ENCODE results near the gene DFFB.

Gene DFFB, protein sequence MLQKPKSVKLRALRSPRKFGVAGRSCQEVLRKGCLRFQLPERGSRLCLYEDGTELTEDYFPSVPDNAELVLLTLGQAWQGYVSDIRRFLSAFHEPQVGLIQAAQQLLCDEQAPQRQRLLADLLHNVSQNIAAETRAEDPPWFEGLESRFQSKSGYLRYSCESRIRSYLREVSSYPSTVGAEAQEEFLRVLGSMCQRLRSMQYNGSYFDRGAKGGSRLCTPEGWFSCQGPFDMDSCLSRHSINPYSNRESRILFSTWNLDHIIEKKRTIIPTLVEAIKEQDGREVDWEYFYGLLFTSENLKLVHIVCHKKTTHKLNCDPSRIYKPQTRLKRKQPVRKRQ

GRCh38 chr1:3856923-3857790 lies at the start of gene DFFB, which contains the start of gene CEP104:
DFFB (plus strand) TSS chr1:3857476; CDS start chr1:3857604, 128 bp downstream.
CEP104 (minus strand) TSS chr1:3857211; CDS start chr1:3852407, 4,804 bp downstream.
- DNase-seq (ENCODE audit: low spot score), result peak; percentile 99

DNA sequence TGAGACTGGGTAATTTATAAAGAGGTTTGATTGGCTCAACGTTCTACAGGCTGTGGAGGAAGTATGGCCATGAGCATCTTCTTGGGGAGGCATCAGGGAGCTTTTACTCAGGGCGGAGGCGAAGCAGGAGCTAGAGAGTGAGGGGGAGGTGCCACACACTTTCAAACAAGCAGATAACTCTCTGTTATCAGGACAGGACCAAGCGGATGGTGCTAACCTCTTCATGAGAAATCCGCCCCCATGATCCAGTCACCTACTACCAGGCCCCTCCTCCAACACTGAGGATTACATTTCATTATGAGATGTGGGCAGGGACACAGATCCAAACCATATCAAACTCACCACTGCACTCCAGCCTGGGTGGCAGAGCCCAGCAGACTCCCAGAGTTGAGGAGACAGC lies 49.5 kb upstream of the DFFB start:
- DNase-seq (ENCODE audit: low spot score), result no peak

- DNase-seq (ENCODE audit: low spot score), result no peak
Observed at GRCh38 chr1:3809680-3810079, 47.6 kb upstream of the DFFB start.

DNA sequence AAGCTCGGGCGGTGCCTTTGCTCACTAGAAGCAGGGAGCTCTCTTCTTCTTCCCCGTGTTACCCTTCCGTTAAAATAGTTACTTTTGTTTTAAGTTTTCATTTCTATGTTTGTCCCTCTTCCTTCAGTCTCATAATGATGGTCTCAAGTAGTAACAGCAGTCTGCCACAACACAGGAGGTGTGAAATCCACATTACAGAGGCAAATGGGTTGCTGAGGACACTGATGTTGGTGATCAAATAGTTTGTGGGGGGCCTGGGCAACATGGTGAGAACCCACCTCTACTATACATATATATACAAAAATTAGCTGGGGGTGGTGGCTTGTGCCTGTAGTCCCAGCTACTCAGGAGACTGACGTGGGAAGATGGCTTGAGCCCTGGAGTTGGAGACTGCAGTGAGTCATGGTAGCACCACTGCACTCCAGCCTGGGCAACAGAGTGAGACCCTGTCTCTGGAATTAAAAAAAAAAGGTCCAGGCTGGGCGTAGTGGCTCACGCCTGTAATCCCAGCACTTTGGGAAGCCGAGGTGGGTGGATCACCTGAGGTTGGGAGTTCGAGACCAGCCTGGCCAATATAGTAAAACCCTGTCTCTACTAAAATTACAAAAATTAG lies 47.0 kb upstream of the DFFB start:
- peak; percentile 5 for DNase-seq (ENCODE audit: low spot score)

GRCh38 chr1:3811595-3811911 lies 45.7 kb upstream of the DFFB start:
- DNase-seq (ENCODE audit: low spot score), result no peak

GRCh38 chr1:3814065-3814464 lies 43.2 kb upstream of the DFFB start:
- no peak for DNase-seq (ENCODE audit: low spot score)

DNA sequence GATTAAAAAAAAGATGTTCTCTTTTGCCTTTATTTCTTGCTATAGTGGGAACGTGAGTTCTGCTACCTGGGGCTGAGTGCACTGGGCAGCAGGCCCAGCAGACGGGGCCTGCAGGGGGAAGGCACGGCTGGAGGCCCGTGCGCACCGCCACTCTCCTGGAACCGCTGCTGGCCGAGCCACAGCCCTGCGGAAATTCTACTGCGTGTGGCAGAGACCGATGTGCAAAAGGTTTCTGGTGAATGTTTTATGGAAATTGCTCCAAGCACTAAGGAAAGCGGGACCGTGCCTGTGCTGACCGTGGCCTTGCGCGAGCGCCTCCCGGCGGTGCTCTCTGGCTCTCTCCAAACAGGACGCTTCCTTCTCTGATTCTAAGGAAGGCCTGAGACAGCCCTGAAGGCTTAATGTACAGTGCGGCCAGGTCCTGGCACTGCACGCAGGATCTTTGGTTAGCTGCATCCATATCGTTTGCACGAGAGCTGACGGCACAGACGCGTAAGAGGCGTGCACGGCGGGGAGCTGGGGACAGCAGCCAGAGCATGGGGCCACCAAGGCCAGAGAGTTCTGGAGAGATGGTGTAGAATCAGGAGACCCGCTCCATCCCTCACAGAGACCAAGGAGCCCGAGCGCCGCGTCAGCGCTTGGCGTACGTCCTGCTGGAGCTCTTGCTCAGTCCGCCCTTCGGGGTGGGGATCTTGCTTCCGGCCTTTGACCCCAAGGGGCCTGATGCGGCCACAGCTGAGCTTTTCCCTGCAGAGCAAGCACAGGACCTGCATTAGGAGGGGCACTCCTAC lies 42.3 kb upstream of the DFFB start:
- no peak for DNase-seq (ENCODE audit: low spot score)

GRCh38 chr1:3816331-3817137 lies 40.7 kb upstream of the DFFB start:
- DNase-seq (ENCODE audit: low spot score), result no peak

DNA sequence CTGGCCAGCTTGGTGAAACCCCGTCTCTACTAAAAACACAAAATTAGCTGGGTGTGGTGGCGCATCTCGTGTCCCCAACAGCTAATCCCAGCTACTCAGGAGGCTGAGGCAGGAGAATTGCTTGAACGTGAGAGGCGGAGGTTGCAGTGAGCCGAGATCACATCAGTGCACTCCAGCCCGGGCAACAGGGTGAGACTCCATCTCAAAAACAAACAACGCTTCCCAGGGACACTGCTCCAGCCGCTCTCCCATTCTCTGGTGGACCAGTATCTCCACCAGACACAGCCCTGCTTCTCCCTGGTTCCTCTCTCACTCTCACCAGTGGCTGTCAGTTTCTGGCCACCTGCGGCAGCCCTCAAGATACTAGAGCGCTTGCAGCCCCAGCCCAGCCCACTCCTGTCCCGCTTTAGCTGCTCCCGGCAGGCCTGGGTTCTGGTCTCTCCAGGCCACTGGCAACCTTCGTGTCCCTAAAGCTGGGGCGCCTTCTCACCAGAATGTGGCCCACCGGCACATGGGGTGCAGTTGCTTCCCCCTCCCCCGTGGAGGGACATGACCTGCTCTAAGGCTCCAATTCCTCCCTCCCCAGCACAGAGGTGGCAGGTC lies 40.0 kb upstream of the DFFB start:
- no peak for DNase-seq (ENCODE audit: low spot score)

DNA sequence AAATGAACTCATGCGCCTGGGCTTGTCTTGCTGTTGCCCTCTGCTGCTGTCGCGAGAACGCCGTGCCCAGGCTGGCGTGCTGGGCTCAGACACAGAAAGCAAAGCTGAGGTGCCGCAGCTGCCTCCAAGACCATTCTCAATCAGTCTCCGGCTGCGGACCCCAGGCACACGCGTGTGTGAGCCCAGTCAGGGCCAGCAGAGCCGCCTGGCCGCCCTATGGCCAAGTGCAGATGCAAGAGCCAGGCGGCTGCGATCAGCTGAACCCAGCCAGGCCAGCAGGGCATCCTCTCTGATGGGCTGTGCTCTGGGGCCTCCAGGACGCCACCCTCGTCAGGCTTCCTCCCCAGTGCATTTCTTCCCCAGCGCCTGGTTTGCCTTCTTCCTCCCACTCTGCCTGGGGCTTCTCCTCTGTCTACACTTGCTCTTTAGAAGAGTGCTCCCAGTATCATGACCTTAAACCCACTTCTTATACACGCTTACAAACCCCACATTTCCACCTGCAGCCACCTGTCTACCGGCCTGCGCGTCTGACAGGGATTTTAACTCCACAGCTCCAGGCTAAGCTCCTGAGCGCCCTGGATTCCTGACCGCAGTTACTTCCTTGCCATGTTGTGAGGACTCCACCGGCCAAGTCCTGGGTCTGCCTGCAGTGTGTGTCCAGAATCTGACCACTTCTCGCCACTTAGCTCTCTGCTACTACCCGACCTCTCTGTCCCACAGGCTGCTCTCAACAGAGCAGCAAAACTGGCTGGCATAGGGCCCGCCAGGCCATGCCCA lies 39.3 kb upstream of the DFFB start:
- no peak for DNase-seq (ENCODE audit: low spot score)

DNA sequence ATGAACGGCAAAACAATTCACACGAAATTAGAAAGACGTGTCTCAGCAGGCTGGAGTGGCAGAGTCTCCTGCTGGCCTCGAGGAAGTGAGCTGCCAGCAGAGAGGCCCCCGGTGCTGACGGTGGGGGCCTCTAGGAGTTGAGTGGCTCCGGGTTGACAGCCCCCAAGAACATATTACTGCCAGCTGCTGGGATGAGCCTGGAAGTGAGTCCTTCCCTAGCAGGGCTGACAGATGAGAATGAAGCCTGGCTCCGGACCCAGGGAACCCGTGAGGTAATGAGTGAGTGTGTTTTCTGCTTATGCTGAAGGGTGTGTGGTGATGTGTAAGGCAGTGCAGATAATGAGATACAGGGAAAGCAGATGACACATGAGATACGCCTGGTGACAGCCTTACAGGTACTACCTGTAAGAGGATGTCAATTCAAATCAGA lies 37.5 kb upstream of the DFFB start:
- no peak for DNase-seq (ENCODE audit: low spot score)

- no peak for DNase-seq (ENCODE audit: low spot score)
Observed at GRCh38 chr1:3820316-3820715, 37.0 kb upstream of the DFFB start.

GRCh38 chr1:3821004-3821403 lies 36.3 kb upstream of the DFFB start:
- no peak for DNase-seq (ENCODE audit: low spot score)

- DNase-seq (ENCODE audit: low spot score), result no peak
Observed at GRCh38 chr1:3821447-3821846, 35.8 kb upstream of the DFFB start.

- no peak for DNase-seq (ENCODE audit: low spot score)
Observed at GRCh38 chr1:3821908-3822307, 35.4 kb upstream of the DFFB start.

DNA sequence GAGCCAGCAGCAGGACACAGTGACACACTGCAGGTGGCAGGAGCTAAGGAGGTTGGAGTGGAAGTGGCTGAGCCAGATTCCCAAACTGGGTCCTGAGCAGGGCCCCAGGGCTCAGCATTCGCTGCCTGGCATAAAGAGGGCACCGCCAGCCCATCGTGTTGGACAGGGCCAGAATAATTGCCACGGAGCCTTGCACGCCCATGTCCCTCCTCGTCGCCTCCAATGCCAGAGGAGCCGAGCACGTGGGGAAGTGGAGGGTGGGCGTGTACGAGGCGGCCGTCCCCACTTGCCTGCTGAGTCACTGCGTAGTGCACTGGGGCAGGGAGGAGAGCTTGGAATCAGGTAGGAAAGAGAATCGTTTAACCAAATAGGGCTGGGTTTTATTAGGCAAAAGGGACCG lies 34.9 kb upstream of the DFFB start:
- no peak for DNase-seq (ENCODE audit: low spot score)

DNA sequence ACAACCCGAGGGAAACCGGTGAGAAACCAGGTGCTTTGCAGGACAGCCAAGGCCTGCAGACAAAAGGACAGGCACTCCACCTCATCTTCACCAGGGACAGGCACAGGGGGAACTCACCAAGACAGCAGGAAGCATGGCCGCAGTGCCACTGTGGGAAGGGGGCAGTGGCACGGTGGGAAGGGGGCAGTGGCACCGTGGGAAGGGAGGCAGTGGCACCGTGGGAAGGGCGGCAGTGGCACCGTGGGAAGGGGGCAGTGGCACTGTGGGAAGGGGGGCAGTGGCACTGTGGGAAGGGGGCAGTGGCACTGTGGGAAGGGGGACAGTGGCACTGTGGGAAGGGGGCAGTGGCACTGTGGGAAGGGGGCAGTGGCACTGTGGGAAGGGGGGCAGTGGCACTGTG lies 32.6 kb upstream of the DFFB start:
- DNase-seq (ENCODE audit: low spot score), result no peak

- DNase-seq (ENCODE audit: low spot score), result no peak
Observed at GRCh38 chr1:3825356-3825755, 31.9 kb upstream of the DFFB start.

DNA sequence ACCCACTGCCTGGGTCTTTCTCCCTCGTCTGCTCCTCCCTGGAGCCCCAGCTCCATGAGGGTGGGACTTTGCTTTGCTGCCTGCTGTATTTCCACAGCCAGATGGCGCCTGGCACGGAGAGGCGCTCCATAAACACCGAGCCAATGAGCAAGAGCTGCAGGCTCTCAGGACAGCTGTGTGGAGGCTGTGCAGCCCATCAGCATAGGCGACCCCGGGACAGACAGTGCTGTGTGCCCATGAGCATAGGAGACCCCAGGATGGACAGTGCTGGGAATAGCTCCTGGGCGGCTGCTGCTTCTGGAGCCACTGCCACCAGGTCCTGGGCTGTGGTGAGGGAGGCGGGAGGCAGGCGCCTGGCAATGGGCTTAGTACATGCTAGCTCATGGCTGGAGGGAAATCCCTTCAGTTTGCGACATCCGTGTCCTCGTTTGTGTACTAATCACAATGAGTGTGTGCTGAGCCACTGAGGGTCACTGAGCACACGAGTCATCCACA lies 29.4 kb upstream of the DFFB start:
- no peak for DNase-seq (ENCODE audit: low spot score)

GRCh38 chr1:3828391-3828790 lies 28.9 kb upstream of the DFFB start:
- no peak for DNase-seq (ENCODE audit: low spot score)
